Measurements from ENCODE around the gene CX3CR1. TPM values are rescaled to one million over a fixed set of nuclear protein-coding genes. Genes with fewer than 3 reads are reported as not detected.

The CX3CR1 gene
- total RNA-seq, 4 donors from 2014 or later = 0.31 to 0.94 (median 0.66) TPM

GRCh38 chr3:39222462-39222861, 57.4 kb downstream of the CX3CR1 start:
- H3K4me1 ChIP-seq = no peaks in the 10 kb centered on the region
- no peaks in the 10 kb centered on the region for H3K36me3 ChIP-seq
- WGBS, 2 donors (ENCODE audit: low coverage in 1 of 2) = 64 to 100% methylated on average over 1 of the region's 1 CpG
- H3K9me3 ChIP-seq = no peaks in the 10 kb centered on the region
- ATAC-seq = no peak
- no peaks in the 10 kb centered on the region for H3K27me3 ChIP-seq
- TF ChIP-seq EP300 (IDR thresholded peaks at IDR 0.05) (no peak), POLR2AphosphoS5 (IDR thresholded peaks at IDR 0.05) (no peak), POLR2A (IDR thresholded peaks at IDR 0.05) (no peak), CTCF (IDR thresholded peaks at IDR 0.05) (no peak)
- H3K4me3 ChIP-seq = no peak overlapping the region
- H3K27ac ChIP-seq = no peak overlapping the region

GRCh38 chr3:39221141-39221530, 58.7 kb downstream of the CX3CR1 start:
- TF ChIP-seq POLR2AphosphoS5 (IDR thresholded peaks at IDR 0.05) = no peak
- no peak for TF ChIP-seq CTCF (IDR thresholded peaks at IDR 0.05)
- no peak for TF ChIP-seq POLR2A (IDR thresholded peaks at IDR 0.05)
- TF ChIP-seq EP300 (IDR thresholded peaks at IDR 0.05) = no peak
- Histone ChIP-seq H3K27me3 (no peaks in the 10 kb centered on the region), H3K36me3 (no peaks in the 10 kb centered on the region), H3K27ac (no peak overlapping the region), H3K4me3 (no peak overlapping the region), H3K4me1 (no peaks in the 10 kb centered on the region), H3K9me3 (no peaks in the 10 kb centered on the region)
- ATAC-seq = no peak

GRCh38 chr3:39220407-39221140, 59.3 kb downstream of the CX3CR1 start:
- ATAC-seq = no peak
- Histone ChIP-seq H3K4me1 (no peaks in the 10 kb centered on the region), H3K27me3 (no peaks in the 10 kb centered on the region), H3K27ac (no peak overlapping the region), H3K36me3 (no peaks in the 10 kb centered on the region), H3K9me3 (no peaks in the 10 kb centered on the region), H3K4me3 (no peak overlapping the region)
- TF ChIP-seq POLR2A (IDR thresholded peaks at IDR 0.05) (no peak), CTCF (IDR thresholded peaks at IDR 0.05) (no peak), POLR2AphosphoS5 (IDR thresholded peaks at IDR 0.05) (no peak), EP300 (IDR thresholded peaks at IDR 0.05) (no peak)
- WGBS, 2 donors (ENCODE audit: low coverage in 1 of 2) = 59 to 100% methylated on average over 1 to 5 of the region's 6 CpGs

- 85 to 93% methylated on average over 2 of the region's 3 CpGs for WGBS, 2 donors (ENCODE audit: low coverage in 1 of 2)
Measured at GRCh38 chr3:39219702-39220101, 60.1 kb downstream of the CX3CR1 start.

More at GRCh38 chr3:39219702-39220101, 60.1 kb downstream of the CX3CR1 start:
- H3K27ac ChIP-seq = no peak overlapping the region
- ATAC-seq = no peak
- H3K4me1 ChIP-seq = no peaks in the 10 kb centered on the region
- TF ChIP-seq POLR2AphosphoS5 (IDR thresholded peaks at IDR 0.05) = no peak
- TF ChIP-seq CTCF (IDR thresholded peaks at IDR 0.05) = no peak
- TF ChIP-seq EP300 (IDR thresholded peaks at IDR 0.05) = no peak
- no peak for TF ChIP-seq POLR2A (IDR thresholded peaks at IDR 0.05)
- no peaks in the 10 kb centered on the region for H3K9me3 ChIP-seq
- no peaks in the 10 kb centered on the region for H3K36me3 ChIP-seq
- H3K4me3 ChIP-seq = no peak overlapping the region
- H3K27me3 ChIP-seq = no peaks in the 10 kb centered on the region
